ENCODE data around the gene TMEM234. TPM values are rescaled to one million over a fixed set of nuclear protein-coding genes. Genes with fewer than 3 reads are reported as not detected.

TMEM234 gene
- polyA plus RNA-seq, 2 of the 4 experiments (the other 2 are of a cell fraction): 8.4 to 12.1 TPM

GRCh38 chr1:32184650-32185049 lies 37.5 kb downstream of the TMEM234 start:
- no peak overlapping the region for H3K27ac ChIP-seq
- TF ChIP-seq TFCP2L1 (CRISPR knock-in tag; IDR thresholded peaks at IDR 0.05) (no peak), GATA3 (IDR thresholded peaks at IDR 0.05; ENCODE audit: borderline replicate concordance) (no peak), ZNF302 (CRISPR knock-in tag; IDR thresholded peaks at IDR 0.05) (no peak), NR3C1 (IDR thresholded peaks at IDR 0.05) (no peak), RNF2 (IDR thresholded peaks at IDR 0.05; ENCODE audit: borderline replicate concordance, low read depth) (no peak), HDAC2 (IDR thresholded peaks at IDR 0.05) (no peak), CBX8 (IDR thresholded peaks at IDR 0.05) (no peak), EP300 (IDR thresholded peaks at IDR 0.05) (no peak), EHF (CRISPR knock-in tag; IDR thresholded peaks at IDR 0.05) (no peak), RARB (CRISPR knock-in tag; IDR thresholded peaks at IDR 0.05) (no peak), JUN (IDR thresholded peaks at IDR 0.05) (no peak), FOSL2 (IDR thresholded peaks at IDR 0.05) (no peak), FOSL2 (CRISPR knock-in tag; IDR thresholded peaks at IDR 0.05) (no peak), HOXB5 (CRISPR knock-in tag; IDR thresholded peaks at IDR 0.05) (no peak), SMC3 (IDR thresholded peaks at IDR 0.05) (no peak), NFE2L2 (conservative IDR thresholded peaks at IDR 0.05; ENCODE audit: low read length) (no peak), KDM1A (IDR thresholded peaks at IDR 0.05; ENCODE audit: low read depth) (no peak), BCL3 (IDR thresholded peaks at IDR 0.05) (no peak)
- TF ChIP-seq, protein P1, sequence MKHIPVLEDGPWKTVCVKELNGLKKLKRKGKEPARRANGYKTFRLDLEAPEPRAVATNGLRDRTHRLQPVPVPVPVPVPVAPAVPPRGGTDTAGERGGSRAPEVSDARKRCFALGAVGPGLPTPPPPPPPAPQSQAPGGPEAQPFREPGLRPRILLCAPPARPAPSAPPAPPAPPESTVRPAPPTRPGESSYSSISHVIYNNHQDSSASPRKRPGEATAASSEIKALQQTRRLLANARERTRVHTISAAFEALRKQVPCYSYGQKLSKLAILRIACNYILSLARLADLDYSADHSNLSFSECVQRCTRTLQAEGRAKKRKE (CRISPR knock-in tag; IDR thresholded peaks at IDR 0.05; ENCODE audit: low read depth): no peak
- TF ChIP-seq, protein P2, sequence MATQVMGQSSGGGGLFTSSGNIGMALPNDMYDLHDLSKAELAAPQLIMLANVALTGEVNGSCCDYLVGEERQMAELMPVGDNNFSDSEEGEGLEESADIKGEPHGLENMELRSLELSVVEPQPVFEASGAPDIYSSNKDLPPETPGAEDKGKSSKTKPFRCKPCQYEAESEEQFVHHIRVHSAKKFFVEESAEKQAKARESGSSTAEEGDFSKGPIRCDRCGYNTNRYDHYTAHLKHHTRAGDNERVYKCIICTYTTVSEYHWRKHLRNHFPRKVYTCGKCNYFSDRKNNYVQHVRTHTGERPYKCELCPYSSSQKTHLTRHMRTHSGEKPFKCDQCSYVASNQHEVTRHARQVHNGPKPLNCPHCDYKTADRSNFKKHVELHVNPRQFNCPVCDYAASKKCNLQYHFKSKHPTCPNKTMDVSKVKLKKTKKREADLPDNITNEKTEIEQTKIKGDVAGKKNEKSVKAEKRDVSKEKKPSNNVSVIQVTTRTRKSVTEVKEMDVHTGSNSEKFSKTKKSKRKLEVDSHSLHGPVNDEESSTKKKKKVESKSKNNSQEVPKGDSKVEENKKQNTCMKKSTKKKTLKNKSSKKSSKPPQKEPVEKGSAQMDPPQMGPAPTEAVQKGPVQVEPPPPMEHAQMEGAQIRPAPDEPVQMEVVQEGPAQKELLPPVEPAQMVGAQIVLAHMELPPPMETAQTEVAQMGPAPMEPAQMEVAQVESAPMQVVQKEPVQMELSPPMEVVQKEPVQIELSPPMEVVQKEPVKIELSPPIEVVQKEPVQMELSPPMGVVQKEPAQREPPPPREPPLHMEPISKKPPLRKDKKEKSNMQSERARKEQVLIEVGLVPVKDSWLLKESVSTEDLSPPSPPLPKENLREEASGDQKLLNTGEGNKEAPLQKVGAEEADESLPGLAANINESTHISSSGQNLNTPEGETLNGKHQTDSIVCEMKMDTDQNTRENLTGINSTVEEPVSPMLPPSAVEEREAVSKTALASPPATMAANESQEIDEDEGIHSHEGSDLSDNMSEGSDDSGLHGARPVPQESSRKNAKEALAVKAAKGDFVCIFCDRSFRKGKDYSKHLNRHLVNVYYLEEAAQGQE (IDR thresholded peaks at IDR 0.05): no peak
- DNase-seq (ENCODE audit: low read depth in 1 of 2, low spot score in 1 of 2): no peak
- peaks cover 25% of the 10 kb centered on the region for H3K4me1 ChIP-seq
- FAIRE-seq: no peak
- POLR2A ChIA-PET: interaction anchor here (0.6 kb wide), 1 partner anchor 95 kb away, joined by 4 read pairs; no protein-coding TSS in a partner anchor
- CTCF ChIA-PET: no interaction called here
- H3K9me3 ChIP-seq: no peaks in the 10 kb centered on the region
- no peak overlapping the region for H3K4me2 ChIP-seq
- no peak for ATAC-seq
- no peak overlapping the region for H3K4me3 ChIP-seq

DNA sequence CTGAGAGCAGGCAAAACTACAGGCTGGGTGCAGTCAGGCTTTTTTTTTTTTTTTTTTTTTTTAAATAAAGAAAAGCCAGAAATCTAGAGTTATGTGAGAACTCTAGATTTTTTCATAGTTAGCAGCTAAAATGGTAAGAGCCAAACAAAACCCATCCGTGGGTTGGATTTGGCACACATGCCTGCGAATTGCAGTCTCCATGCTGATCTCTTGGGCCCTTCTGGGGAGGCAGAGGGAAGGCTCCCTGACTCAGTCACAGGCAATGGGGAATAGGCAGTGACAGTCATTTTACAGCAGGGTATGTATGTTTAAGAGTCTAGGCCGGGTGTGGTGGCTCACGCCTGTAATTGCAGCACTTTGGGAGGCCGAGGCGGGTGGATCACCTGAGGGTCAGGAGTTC lies 40.1 kb downstream of the TMEM234 start:
- Histone ChIP-seq H3K4me3 (no peak overlapping the region), H3K4me1 (peaks cover 36% of the 10 kb centered on the region), H3K27ac (no peak overlapping the region), H3K4me2 (peak overlapping the region; percentile 95), H3K9me3 (no peaks in the 10 kb centered on the region)
- no peak for TF ChIP-seq USF2 (IDR thresholded peaks at IDR 0.05)
- no peak for TF ChIP-seq CBX8 (IDR thresholded peaks at IDR 0.05)
- TF ChIP-seq TP53 (CRISPR knock-in tag; IDR thresholded peaks at IDR 0.05): no peak
- no peak for TF ChIP-seq KDM5A (IDR thresholded peaks at IDR 0.05)
- TF ChIP-seq HOXB13 (CRISPR knock-in tag; IDR thresholded peaks at IDR 0.05; ENCODE audit: low read depth): no peak
- no peak for TF ChIP-seq POLR2AphosphoS2 (conservative IDR thresholded peaks at IDR 0.05; ENCODE audit: low read length)
- no peak for TF ChIP-seq FOSB (CRISPR knock-in tag; IDR thresholded peaks at IDR 0.05)
- no peak for TF ChIP-seq RCOR1 (IDR thresholded peaks at IDR 0.05; ENCODE audit: low read depth, low read length)
- no peak for TF ChIP-seq HOXB5 (CRISPR knock-in tag; IDR thresholded peaks at IDR 0.05)
- no peak for TF ChIP-seq NFE2L2 (conservative IDR thresholded peaks at IDR 0.05; ENCODE audit: low read length)
- no peak for TF ChIP-seq ZSCAN20 (CRISPR knock-in tag; IDR thresholded peaks at IDR 0.05)
- no peak for TF ChIP-seq FOXS1 (CRISPR knock-in tag; IDR thresholded peaks at IDR 0.05)
- no peak for TF ChIP-seq CEBPB (IDR thresholded peaks at IDR 0.05)
- TF ChIP-seq, protein P1 (CRISPR knock-in tag; IDR thresholded peaks at IDR 0.05; ENCODE audit: low read depth): no peak
- no peak for TF ChIP-seq MAFK (IDR thresholded peaks at IDR 0.05; ENCODE audit: partially characterized antibody)
- TF ChIP-seq NPAS2 (CRISPR knock-in tag; IDR thresholded peaks at IDR 0.05; ENCODE audit: borderline replicate concordance): no peak
- TF ChIP-seq TFCP2L1 (CRISPR knock-in tag; IDR thresholded peaks at IDR 0.05): no peak
- no peak for ATAC-seq
- ChIA-PET POLR2A (no interaction called here), CTCF (interaction anchor here (0.6 to 1.7 kb wide), 3 partner anchors 60 to 134 kb away, joined by 3 to 5 read pairs (median 3); no protein-coding TSS in a partner anchor)
- no peak for FAIRE-seq
- no peak for DNase-seq (ENCODE audit: low read depth in 1 of 2, low spot score in 1 of 2)
- 85% methylated on average over 6 of the region's 6 CpGs for WGBS (ENCODE audit: missing lambda C conversion rate)

All from A549 (cell line).